Fibroblast of skin of left quadriceps (primary cell): ENCODE data around the gene NARF.
A peak's percentile ranks its signal among the peaks of the same experiment; 100 is the strongest.
"Not testable (repeated sequence)": the region's sequence is repeated elsewhere in the genome, so short reads cannot be mapped to it uniquely, and the experiment has no call there.

Experiments used
- DNase-seq, 2 experiments: peaks; one replicate each; pipeline ENCODE4 v3.0.0-alpha.2; 2013; ENCODE audit warnings: low read depth in 2 of 2

The NARF gene

DNA sequence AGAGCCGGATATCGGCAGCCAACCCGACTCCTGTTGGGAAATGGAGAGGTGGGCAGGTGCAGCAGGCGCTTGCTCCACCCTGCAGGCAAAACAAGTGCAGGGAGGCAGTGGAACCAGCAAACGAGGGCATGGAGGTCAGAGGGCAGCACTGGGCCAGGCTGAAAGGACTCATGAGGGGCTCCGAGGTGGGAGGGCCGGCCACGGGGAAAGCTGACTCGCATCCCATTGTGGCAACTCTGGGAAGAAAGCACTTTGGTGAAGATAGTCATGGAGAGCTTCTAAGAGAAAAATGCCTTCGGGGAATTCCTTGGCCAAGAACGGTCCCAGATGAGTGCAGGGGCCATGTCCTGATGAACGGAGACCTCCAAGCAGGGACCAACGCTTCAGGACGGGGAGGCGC lies 12.4 kb upstream of the NARF start:
- no peak for DNase-seq

DNA sequence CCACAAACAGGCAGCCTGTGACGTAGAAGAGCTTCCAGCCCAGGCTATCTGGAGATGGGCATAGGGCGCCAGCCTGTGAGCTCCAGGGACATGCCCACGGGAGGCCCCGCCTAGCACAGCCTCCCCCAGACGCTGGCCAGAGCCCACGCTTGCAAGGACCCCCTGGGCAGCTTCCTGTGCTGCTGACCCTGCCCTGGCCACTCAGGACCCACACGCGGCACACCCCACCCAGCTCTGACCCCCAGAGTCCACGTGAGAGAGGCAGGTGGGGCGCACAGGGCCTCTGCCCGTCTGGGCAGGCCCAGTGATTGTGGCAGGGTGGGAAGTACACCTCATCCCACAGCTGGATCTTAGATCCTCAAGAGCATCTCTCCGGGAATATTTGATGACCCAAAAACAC lies 11.9 kb upstream of the NARF start:
- no peak for DNase-seq

DNA sequence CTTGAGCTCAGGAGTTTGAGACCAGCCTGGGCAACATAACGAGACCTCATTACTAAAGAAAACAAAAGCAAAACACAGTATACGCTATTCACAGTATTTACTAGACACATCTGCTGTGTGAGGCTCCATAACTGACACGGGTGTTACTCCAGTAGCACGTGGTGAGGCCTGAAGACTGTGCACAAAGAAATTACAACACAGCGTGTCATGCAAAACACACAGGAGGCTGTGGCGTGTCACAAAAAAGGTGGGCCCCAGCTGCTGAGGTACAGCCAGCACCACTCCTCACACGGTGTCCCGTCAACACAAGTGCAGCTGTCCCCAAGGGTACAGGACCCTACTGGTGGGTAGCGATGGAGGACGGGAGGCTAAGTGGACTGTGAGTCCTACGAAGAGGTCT lies 10.7 kb upstream of the NARF start:
- DNase-seq = no peak

DNA sequence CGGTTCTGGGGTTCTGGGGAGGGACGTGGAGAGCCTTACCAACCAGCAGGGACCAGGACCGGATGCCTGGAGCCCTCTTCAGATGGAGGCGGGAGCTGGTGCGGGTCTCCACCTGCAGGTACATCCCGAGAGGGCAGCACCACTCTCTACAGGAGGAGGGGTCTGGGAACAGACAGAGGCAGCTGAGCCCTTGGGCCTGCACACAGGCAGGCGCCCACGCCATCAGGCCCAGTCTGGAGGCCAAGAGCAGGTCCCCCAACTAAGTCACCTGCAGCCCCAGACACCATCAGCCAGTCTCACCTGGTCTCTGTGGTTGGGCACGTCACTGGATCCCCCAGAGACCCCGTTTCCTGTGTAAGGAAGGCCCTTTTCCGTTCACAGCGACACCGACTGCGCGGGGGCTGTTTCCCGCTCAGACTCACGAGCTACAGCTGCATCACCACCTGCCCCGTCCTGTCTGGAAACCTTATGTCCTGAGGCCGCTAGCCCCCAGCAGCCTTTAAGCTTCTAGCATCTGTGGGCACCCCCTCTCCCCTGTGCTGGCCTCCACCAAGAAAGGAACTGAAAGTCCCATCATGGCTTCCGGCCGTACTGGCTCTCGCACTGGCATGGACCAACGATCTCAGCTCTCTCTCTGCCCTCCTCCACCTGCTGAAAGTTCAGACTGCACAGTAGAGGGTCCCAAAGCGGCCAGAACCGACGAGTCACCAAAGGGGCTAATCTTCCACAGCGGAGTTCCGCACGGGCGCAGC lies 9.2 kb upstream of the NARF start:
- no peak for DNase-seq

DNA sequence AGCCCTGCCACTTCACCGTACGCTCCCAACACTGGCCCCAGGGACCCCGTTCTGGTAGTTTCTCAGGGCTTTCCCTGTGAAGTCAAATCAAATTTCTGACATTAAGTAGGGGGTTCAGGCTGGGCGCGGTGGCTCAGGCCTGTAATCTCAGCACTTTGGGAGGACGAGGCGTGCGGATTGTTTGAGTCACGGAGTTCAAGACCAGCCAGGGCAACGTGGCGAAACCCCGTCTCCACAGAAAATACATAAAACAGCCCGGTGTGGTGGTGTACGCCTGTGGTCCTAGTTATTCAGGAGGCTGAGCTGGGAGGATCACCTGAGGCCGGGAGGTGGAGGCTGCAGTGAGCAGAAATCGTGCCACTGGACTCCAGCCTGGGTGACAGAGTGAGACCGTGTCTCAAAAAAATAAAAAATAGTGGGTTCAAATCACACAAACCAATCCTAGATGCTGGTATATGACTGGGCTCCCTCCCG lies 8.6 kb upstream of the NARF start:
- DNase-seq = no peak

DNA sequence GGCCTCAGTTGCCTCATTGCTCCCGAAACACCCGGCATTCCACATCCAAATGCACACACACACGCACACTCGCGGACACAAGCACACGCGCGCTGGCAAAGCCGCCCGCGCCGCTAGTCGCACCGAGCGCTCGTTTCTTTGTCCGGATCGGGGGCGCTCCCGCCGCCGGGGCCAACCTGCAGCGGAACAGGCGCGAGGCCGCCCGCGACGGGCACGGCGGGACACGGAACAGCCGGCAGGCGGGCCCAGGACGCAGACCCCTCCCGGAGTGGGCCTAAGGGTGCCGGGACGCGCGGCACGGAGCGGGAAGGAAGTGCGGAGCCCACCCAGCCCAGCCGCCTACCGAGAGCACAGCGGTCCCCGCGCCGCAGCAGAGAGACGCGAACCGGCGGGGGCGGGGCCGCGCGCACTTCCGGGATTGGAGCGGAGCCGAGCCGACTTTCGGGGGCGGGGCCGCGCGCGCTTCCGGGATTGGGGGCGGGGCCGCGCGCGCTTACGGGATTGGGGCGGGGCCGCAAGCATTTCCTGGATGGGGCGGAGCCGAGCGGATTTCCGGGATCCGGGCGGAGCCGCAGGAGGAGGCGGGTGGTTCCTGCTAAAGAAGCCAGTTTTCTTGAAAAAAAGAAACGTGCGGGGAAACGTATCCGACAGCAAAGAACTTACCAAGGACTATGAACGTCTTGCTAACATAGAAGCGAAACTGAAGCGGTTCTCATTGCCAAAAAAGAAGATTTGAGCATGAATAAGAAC lies 8.0 kb upstream of the NARF start, which contains the start of gene CYBC1:
TSS of gene CYBC1 (minus strand) at position 396 of the 750 bp plus-strand sequence. CDS start 1,498 bp downstream, outside the sequence.
- DNase-seq = peak; percentile 89 to 90

DNA sequence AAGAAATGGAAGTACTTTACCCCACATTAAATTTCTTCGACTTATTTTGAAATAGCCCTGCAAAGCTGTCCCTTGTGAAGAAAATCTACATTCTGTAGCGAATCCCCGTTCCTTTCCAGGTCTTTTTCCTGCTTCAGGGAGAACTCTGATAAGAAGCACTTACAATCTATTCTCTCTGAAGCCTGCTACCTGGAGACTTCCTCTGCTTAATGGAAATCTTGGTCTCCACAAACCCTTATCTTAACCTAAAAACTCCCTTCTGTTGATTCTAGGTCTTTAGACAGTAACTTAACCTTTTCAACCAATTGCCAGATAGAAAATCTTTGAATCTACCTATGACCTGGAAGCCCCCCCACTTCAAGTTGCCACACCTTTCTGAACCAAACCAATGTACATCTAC lies 6.4 kb upstream of the NARF start:
- DNase-seq = no peak

DNA sequence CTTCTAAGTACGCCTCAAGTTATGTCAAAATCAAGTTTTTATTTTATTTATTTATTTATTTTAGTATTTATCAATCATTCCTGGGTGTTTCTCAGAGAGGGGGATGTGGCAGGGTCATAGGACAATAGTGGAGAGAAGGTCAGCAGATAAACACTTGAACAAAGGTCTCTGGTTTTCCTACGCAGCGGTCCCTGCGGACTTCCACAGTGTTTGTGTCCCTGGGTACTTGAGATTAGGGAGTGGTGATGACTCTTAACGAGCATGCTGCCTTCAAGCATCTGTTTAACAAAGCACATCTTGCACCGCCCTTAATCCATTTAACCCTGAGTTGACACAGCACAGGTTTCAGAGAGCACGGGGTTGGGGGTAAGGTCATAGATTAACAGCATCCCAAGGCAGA lies 5.4 kb upstream of the NARF start:
- not testable (repeated sequence) for DNase-seq

DNA sequence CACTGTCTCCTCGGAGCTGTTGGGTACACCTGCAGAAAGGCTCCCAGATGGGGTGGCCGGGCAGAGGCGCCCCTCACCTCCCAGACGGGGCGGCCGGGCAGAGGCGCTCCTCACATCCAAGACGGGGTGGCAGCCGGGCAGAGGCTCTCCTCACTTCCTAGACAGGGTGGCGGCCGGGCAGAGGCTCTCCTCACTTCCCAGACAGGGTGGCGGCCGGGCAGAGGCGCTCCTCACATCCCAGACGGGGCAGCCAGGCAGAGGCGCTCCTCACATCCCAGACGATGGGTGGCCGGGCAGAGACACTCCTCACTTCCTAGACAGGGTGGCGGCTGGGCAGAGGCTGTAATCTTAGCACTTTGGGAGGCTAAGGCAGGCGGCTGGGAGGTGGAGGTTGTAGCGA lies 4.8 kb upstream of the NARF start:
- DNase-seq = not testable (repeated sequence)

DNA sequence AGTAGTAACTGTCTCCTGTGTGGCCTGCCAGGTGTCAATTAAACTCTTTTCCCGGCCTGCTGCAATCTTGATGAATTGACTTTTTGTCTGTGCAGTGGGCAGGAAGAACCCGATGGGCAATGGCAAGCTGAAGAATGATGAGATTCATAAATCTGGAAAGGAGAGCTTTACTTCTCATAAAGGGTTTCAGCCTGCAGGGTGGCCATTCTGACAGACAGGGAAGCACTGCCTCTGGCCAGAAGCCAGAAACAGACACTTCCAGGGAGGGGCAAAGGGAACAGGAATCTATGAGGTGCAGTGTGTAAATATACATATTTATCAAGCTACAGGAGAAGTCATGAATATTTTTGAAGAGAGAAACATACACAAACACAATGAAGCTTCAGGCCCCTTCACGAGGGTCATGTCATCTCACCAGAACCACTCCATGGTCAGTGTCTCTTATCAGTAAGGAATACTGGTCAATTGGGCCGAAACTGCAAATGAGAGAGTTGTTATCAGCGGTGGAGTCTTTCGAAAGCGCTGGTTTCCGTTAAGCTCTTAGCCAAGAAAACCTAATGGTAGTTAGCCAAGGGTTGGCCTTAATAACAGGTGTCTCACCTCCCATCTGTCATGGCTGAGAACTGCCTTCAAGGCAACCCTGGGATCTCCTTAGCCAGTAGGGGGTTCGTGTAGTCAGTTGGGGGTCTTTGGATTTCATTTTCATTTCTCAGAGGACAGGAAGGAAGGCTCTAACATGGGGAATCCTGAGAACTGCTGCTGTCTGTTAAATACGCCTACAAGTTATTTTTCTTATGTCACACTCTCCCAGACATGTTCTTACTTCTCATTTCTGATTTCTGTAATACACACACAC lies 1.2 kb upstream of the NARF start:
- DNase-seq = no peak

DNA sequence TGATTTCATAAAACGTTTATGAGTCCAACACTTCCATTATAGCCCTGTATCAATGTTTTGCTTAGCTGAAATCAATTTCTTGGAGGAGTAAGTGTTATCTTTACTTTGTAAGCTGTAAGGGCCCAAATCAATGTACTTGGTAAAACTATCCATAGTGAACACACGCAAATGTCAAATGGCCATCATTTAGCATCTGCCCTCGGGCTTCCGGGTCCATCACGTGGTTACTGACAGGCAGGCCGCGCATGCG lies 687 bp upstream of the NARF start:
- no peak for DNase-seq

DNA sequence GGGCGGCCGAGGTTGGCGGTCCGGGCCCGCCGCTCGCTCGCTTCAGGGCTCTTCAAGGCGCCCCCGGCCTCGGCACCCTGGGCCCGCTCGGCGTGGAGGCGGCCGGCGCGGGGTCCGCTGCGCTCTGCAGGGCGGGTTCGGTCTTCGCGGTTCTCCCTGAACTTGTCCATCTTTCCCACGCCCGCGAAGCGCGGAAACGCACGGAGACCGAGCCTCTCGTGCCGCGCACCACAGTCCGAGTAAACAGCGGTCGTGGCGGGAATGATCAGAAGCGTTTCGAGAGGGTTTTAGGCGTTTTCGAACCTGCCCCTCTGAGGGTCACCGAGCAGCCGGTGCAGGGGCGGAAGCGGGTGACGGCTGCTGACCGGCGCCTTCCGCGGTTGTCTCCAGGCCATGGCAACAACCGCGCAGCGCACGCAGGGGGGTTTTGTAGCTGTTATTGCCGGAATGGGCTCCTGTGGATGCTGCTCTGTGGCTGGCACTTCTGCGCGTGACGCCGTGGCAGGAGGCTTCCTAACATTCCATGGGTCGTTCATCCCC lies 414 bp downstream of the NARF start:
- DNase-seq = no peak

DNA sequence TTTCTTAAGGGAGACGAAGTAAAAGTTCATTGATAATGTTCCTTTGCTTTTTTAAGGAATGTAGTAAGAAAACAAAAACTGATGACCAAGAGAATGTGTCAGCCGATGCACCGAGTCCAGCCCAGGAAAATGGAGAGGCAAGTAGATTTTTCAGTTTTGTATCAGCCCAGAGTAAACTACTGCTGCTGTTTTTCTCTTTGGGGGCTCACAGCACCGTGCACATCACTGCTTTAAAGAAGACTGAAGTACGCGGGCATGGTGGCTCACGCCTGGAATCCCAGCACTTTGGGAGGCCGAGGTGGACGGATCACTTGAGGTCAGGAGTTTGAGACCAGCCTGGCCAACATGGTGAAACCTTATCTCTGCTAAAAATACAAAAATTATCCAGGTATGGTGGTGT lies 1.4 kb downstream of the NARF start:
- DNase-seq = not testable (repeated sequence)

DNA sequence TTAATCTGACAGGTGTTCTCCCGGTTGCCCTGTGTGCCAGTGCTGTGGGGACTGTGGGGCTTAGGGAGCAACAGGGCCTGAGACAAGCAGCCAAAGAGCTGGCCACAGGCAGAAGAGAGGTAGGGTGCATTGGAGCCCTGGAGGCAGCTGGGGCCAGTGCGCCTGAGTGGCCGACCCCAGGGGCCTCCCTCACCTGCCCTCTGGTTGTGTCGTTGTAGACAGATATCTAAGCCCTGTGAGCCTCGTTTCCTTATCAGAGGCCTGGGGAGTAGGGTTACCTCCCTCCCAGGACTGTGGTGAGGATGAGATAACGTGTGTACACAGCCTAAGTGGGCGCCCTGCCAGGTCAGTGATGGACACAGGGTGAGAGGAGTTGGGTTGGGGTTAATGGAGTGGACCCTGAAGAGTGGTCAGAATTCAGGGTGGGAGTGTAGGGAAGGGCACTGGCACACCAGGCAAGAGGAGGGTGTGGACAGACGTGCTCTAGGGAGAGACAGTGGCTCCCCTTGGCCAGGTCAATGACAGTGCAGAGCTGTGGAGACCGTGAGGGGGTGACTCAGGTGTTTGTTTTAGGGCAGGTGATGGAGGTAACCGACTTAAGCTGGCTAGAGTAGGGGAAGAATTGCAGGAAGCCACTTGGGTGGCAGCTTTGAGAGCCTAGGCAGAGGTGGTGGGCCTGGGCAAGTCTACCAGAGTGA lies 3.4 kb downstream of the NARF start:
- DNase-seq = no peak

DNA sequence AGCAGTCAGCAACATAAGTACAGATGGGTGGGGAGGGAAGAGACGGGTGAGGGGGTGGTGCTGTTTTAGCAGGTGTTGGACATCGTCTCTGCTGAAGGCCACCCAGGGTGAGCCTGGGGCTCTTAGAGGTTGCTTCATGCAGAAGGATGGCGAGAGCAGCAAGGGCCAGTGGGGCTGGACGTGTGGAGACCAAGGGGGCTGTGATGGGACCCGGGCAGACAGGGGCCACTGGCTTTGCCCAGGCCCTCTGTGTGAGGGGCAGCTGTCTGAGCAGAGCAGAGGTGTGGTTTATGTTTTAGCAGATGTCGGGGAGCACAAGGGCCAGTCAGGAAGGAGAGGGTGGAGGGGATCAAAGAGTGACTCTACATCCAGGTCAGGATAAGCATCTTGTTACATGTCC lies 4.8 kb downstream of the NARF start:
- no peak for DNase-seq

DNA sequence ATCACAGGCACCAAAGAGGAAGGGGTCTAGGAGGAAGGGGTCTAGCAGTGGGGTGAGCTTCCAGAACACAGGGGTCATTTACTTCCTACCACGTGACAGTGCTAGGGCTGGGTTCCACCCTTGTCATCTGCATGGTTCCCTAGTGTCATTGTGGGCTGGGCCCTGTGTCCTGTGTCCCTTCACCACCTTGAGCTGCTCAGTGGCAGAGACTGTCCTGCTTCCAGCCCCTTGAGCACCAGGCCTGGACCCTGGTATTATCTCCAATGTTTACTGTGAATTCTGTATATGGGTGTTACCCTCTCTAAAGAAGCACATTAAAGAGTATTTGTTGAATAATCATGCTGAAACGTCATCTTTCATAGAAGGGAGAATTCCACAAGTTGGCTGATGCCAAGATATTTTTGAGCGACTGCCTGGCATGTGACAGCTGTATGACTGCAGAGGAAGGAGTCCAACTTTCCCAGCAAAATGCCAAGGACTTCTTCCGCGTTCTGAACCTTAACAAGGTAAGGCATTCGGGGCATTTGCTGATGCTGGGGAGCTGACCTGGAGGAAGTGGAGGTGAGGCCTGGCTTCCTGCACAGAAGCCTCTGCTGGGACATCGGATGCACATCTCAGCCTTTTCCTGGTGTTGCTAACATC lies 5.5 kb downstream of the NARF start:
- DNase-seq = no peak

DNA sequence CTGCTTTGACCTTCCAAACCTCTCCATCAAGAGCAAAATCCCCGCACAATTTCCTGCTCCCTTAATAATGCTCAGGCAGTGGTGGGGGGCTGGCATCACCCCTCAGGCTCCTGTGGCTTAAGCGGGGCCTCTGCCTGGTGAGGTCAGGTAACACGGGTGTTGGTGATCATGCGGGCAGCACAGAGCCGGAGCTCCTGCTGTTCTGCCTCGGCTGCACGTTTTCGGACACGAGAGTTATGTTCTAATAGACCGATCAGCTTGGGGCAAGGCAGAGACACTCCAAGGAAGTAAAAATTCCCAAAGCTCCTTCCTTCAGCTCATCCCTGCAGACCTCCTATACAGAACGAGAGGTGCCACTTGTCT lies 6.0 kb downstream of the NARF start:
- DNase-seq = no peak

DNA sequence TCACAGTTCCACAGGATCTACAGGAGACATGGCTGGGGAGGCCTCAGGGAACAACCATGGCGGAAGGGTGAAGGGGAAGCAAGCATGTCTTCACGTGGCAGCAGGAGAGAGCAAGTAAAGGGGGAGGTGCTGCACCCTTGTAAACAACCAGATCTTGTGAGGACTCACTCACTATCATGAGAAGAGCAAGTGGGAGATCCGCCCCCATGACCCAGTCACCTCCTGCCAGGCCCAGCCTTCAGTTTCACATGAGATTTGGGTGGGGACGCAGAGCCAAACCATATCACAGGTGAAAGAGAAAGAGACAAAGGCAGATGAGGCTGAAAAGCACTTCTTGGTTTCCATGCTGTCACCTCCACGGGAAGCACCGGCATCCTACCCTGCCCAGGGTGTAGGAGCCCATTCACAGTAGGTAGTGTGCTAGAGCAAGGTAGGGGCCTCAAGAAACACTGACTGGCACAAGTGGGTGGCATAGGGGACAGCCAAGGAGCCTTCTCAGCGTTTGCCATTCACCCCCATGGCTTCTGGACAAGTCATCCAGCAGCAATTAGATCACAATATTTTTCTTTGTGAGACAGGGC lies 6.6 kb downstream of the NARF start:
- DNase-seq = no peak

DNA sequence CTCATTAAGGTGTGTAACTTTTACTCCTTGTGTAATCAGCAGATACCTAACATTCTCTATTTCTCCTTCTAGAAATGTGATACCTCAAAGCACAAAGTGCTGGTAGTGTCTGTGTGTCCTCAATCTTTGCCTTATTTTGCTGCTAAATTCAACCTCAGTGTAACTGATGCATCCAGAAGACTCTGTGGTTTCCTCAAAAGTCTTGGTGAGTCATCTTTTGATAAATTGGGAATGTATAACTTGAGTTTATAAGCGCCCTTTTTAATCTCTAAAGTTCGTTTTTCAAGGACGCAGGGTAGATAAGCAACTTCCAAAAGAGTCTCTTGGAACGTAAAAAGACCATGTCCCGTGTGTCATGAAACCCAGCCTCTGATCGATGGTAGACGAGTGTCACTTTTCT lies 10.2 kb downstream of the NARF start:
- no peak for DNase-seq

DNA sequence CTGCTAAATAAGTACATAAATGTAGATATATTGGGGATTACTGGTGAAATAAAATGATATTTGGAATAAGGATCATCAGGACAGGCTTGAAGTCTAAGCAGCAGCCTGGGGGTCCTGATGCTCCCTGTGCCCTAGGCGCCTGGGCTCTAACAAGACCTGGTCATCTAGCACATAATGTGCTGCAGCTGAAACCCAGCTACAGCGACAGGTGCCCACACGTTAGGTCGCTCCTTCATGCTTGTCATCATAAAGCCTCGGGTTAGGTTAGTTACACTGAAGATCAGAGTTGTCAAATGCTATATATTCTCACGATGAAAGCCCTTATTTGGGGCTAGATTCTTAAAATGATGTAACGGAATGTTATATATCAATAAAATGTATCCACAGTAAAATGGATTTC lies 11.5 kb downstream of the NARF start:
- no peak for DNase-seq
